Transverse colon (tissue), 4 donors: ENCODE results near the gene RABGAP1.

ENCODE experiments used
- CTCF ChIP-seq, 5 experiments: fragments of 200-600 bp in 3 of 5; fragments of 450-650 bp in 2 of 5; sonication (generic) in 3 of 5; IDR thresholded peaks; 1 replicate in 2 of 5; 2 replicates in 3 of 5; pipeline ENCODE4 v1.5.1; 2016 to 2017; ENCODE audit warnings: antibody characterized with exemption in 5 of 5, inconsistent platforms in 3 of 5, mild to moderate bottlenecking in 2 of 5, moderate library complexity in 1 of 5
- POLR2AphosphoS5 ChIP-seq, 3 donors: sonication (generic); formaldehyde crosslinking; IDR thresholded peaks; one replicate each; pipeline ENCODE4 v1.6.1; 2016; ENCODE audit warnings: antibody characterized with exemption in 3 of 3

GRCh38 chr9:123036893-123037545 lies 96.2 kb downstream of the RABGAP1 start:
- TF ChIP-seq CTCF (IDR thresholded peaks at IDR 0.05) (no peak), POLR2AphosphoS5 (IDR thresholded peaks at IDR 0.05) (no peak)
